Measurements from ENCODE around the gene STX1B. TPM values are rescaled to one million over a fixed set of nuclear protein-coding genes. Genes with fewer than 3 reads are reported as not detected.

The STX1B gene
- total and polyA plus RNA-seq, 2 donors (not counting 3 experiments of a cell fraction or from before 2014, with no cell fraction given), result 0.11 to 0.14 TPM

DNA sequence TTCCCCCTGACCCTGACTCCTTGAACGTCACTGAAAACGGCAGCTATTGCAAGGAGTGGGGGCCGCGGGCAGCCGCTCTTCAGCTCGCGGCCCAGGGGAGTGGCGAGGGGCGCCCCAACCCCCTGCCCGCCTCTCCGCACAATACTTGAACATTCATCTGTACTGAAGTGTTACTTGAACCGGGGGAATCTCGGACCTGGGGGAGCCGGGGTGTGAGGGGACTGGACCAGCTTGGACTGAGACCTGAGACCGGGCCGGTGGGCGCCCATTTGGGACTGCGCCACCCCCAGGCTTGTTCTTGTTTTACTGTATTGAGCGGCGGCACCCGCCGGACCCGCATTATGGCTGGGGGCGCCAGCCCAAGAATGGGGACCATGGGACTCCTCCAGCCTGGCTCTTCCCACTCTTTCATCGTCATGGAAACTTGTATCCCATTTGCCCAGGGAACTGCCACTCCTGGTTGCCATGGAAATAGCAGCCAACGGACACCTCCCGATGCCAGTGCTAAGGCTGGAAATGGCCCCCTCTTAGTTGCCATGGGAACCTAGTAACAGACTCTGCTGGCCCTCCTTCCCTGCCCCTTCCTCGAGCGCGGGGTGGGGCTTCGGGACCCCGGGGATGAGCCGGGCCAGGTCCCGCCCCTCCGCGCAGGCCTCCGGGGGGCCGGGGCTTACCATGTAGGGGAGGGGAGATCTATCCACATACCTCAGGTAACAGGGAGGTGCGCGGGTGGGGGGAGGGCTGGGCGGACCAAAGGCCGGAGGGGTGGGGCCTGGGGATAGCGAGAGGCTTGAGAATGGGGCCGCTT is 62.4 kb downstream of the STX1B start:
- Histone ChIP-seq H3K4me2 (ENCODE audit: insufficient read depth, low read length) (peak overlapping the region; percentile 71), H3K9me1 (replicated peaks; ENCODE audit: control insufficient read depth, extremely low read depth, insufficient read depth, low read length) (no peaks in the 10 kb centered on the region), H2AFZ (ENCODE audit: low read depth, low read length) (no peak overlapping the region), H3K9ac (replicated peaks; ENCODE audit: extremely low read depth, insufficient read depth, low read length) (no peak overlapping the region), H3K36me3 (ENCODE audit: control insufficient read depth in 2 of 2, extremely low read depth in 1 of 2, insufficient read depth in 2 of 2, low read length in 2 of 2) (peaks cover 0 to 13% of the 10 kb centered on the region in 2 experiments), H3K4me3 (replicated peaks in 1 of 3; ENCODE audit: insufficient read depth in 1 of 3, low read depth in 1 of 3, low read length in 3 of 3) (peak overlapping the region in 2 of 3 experiments; percentile 72 to 73), H4K20me1 (replicated peaks; ENCODE audit: control insufficient read depth, extremely low read depth, insufficient read depth, low read length) (no peaks in the 10 kb centered on the region), H3K27ac (ENCODE audit: insufficient read depth, low read depth, low read length) (peak overlapping the region; percentile 43), H3K79me2 (ENCODE audit: control insufficient read depth, insufficient read depth, low read length) (no peaks in the 10 kb centered on the region), H3K27me3 (ENCODE audit: control insufficient read depth in 2 of 2, insufficient read depth in 2 of 2, low read length in 2 of 2) (no peaks in the 10 kb centered on the region), H3K4me1 (ENCODE audit: control insufficient read depth, extremely low read depth, insufficient read depth, low read length) (peaks cover 14% of the 10 kb centered on the region), H3K9me3 (replicated peaks; ENCODE audit: control insufficient read depth, insufficient read depth, low read length) (no peaks in the 10 kb centered on the region)
- BruUV-seq (replicated peaks), result TSS peak; percentile 12
- DNase-seq (ENCODE audit: low read depth, low spot score) (peak; percentile 97), FAIRE-seq (peak; percentile 94)
- CTCF ChIA-PET, result no interaction called here
- intact Hi-C loops (cut with micrococcal nuclease), result no loop called here
- dilution Hi-C loops (cut with MboI; ENCODE audit: extremely low pct_ligation_motif_present, low sequenced_read_pairs), result no loop called here
- POLR2A ChIA-PET, result no interaction called here
- TF ChIP-seq, protein P1, sequence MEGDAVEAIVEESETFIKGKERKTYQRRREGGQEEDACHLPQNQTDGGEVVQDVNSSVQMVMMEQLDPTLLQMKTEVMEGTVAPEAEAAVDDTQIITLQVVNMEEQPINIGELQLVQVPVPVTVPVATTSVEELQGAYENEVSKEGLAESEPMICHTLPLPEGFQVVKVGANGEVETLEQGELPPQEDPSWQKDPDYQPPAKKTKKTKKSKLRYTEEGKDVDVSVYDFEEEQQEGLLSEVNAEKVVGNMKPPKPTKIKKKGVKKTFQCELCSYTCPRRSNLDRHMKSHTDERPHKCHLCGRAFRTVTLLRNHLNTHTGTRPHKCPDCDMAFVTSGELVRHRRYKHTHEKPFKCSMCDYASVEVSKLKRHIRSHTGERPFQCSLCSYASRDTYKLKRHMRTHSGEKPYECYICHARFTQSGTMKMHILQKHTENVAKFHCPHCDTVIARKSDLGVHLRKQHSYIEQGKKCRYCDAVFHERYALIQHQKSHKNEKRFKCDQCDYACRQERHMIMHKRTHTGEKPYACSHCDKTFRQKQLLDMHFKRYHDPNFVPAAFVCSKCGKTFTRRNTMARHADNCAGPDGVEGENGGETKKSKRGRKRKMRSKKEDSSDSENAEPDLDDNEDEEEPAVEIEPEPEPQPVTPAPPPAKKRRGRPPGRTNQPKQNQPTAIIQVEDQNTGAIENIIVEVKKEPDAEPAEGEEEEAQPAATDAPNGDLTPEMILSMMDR (IDR thresholded peaks at IDR 0.05; ENCODE audit: extremely low read depth in 1 of 2, insufficient read depth in 1 of 2, low read depth in 1 of 2, low read length in 2 of 2), result no peak
- no peak for TF ChIP-seq GATA2 (IDR thresholded peaks at IDR 0.05; ENCODE audit: insufficient read depth, insufficient read length, low read depth, low read length)
- TF ChIP-seq MYC (IDR thresholded peaks at IDR 0.05; ENCODE audit: low read depth, low read length), result no peak
- TF ChIP-seq MAX (IDR thresholded peaks at IDR 0.05; ENCODE audit: insufficient read depth, insufficient read length), result peak; percentile 73

DNA sequence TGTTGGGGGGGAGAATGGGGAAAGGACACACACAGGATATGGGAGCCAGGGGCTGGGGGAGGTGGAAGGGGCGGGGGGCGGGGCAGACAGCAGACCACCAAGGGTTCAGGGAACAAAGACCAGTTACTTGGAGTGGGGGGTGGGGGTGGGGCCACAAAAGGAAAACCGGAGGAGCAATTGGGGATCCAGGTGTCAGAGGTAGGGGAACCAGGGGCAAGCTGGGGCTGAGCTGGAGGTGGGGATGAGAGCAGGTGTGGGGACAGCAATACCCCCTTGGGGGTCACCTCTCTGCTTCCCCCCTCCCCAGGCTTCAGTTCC is 62.9 kb downstream of the STX1B start:
- DNase-seq (ENCODE audit: low read depth, low spot score) (no peak), FAIRE-seq (no peak)
- CTCF ChIA-PET, result no interaction called here
- Histone ChIP-seq H3K27ac (ENCODE audit: insufficient read depth, low read depth, low read length) (no peak overlapping the region), H3K4me1 (ENCODE audit: control insufficient read depth, extremely low read depth, insufficient read depth, low read length) (peaks cover 14% of the 10 kb centered on the region), H2AFZ (ENCODE audit: low read depth, low read length) (no peak overlapping the region), H4K20me1 (replicated peaks; ENCODE audit: control insufficient read depth, extremely low read depth, insufficient read depth, low read length) (no peaks in the 10 kb centered on the region), H3K27me3 (ENCODE audit: control insufficient read depth in 2 of 2, insufficient read depth in 2 of 2, low read length in 2 of 2) (no peaks in the 10 kb centered on the region), H3K4me2 (ENCODE audit: insufficient read depth, low read length) (no peak overlapping the region), H3K36me3 (ENCODE audit: control insufficient read depth in 2 of 2, extremely low read depth in 1 of 2, insufficient read depth in 2 of 2, low read length in 2 of 2) (peaks cover 4 to 19% of the 10 kb centered on the region in 2 experiments), H3K9me1 (replicated peaks; ENCODE audit: control insufficient read depth, extremely low read depth, insufficient read depth, low read length) (no peaks in the 10 kb centered on the region), H3K79me2 (ENCODE audit: control insufficient read depth, insufficient read depth, low read length) (no peaks in the 10 kb centered on the region), H3K9ac (replicated peaks; ENCODE audit: extremely low read depth, insufficient read depth, low read length) (no peak overlapping the region), H3K9me3 (replicated peaks; ENCODE audit: control insufficient read depth, insufficient read depth, low read length) (no peaks in the 10 kb centered on the region), H3K4me3 (replicated peaks in 1 of 3; ENCODE audit: insufficient read depth in 1 of 3, low read depth in 1 of 3, low read length in 3 of 3) (no peak overlapping the region)
- dilution Hi-C loops (cut with MboI; ENCODE audit: extremely low pct_ligation_motif_present, low sequenced_read_pairs) (no loop called here), intact Hi-C loops (cut with micrococcal nuclease) (no loop called here)
- no peak for TF ChIP-seq POLR2AphosphoS5 (IDR thresholded peaks at IDR 0.05; ENCODE audit: insufficient read depth, low read depth, low read length)
- no peak for TF ChIP-seq POLR2A (IDR thresholded peaks at IDR 0.05; ENCODE audit: low read depth, low read length)
- no peak for TF ChIP-seq MYC (IDR thresholded peaks at IDR 0.05; ENCODE audit: low read depth, low read length)
- TF ChIP-seq FOS (IDR thresholded peaks at IDR 0.05; ENCODE audit: borderline replicate concordance, insufficient read depth, low read length), result no peak
- TF ChIP-seq EZH2 (IDR thresholded peaks at IDR 0.05; ENCODE audit: borderline replicate concordance, low read depth, low read length, severe bottlenecking), result no peak
- no peak for TF ChIP-seq MAX (IDR thresholded peaks at IDR 0.05; ENCODE audit: insufficient read depth, insufficient read length)
- TF ChIP-seq, protein P1 (IDR thresholded peaks at IDR 0.05; ENCODE audit: extremely low read depth in 1 of 2, insufficient read depth in 1 of 2, low read depth in 1 of 2, low read length in 2 of 2), result no peak
- no peak for TF ChIP-seq JUN (IDR thresholded peaks at IDR 0.05; ENCODE audit: borderline replicate concordance, insufficient read depth, insufficient read length, low read depth)
- no peak for TF ChIP-seq GATA2 (IDR thresholded peaks at IDR 0.05; ENCODE audit: insufficient read depth, insufficient read length, low read depth, low read length)
- POLR2A ChIA-PET, result no interaction called here
- BruUV-seq (replicated peaks), result no TSS peak

Measured in endothelial cell of umbilical vein (primary cell).